ENCODE results near the gene JADE2.
"Not testable (repeated sequence)": the region's sequence is repeated elsewhere in the genome, so short reads cannot be mapped to it uniquely, and the experiment has no call there.

JADE2 gene

GRCh38 chr5:134586866-134587524 is 61.5 kb downstream of the JADE2 start:
- no peak for TF ChIP-seq POLR2AphosphoS5 (IDR thresholded peaks at IDR 0.05; ENCODE audit: low read depth, low read length)
- TF ChIP-seq POLR2A (IDR thresholded peaks at IDR 0.05; ENCODE audit: low read depth, low read length), result no peak
- no peak for TF ChIP-seq TAF1 (IDR thresholded peaks at IDR 0.05; ENCODE audit: borderline replicate concordance, low read depth, low read length)
- peak; percentile 87 for FAIRE-seq
- peak; percentile 74 for DNase-seq (ENCODE audit: insufficient read length)

- FAIRE-seq, result no peak
- TF ChIP-seq POLR2A (IDR thresholded peaks at IDR 0.05; ENCODE audit: low read depth, low read length) (no peak), POLR2AphosphoS5 (IDR thresholded peaks at IDR 0.05; ENCODE audit: low read depth, low read length) (no peak), TAF1 (IDR thresholded peaks at IDR 0.05; ENCODE audit: borderline replicate concordance, low read depth, low read length) (no peak)
- DNase-seq (ENCODE audit: insufficient read length), result no peak
Measured at GRCh38 chr5:134590992-134591659, 65.7 kb downstream of the JADE2 start.

GRCh38 chr5:134592141-134592746 is 66.8 kb downstream of the JADE2 start:
- no peak for TF ChIP-seq TAF1 (IDR thresholded peaks at IDR 0.05; ENCODE audit: borderline replicate concordance, low read depth, low read length)
- no peak for TF ChIP-seq POLR2AphosphoS5 (IDR thresholded peaks at IDR 0.05; ENCODE audit: low read depth, low read length)
- TF ChIP-seq POLR2A (IDR thresholded peaks at IDR 0.05; ENCODE audit: low read depth, low read length), result no peak
- DNase-seq (ENCODE audit: insufficient read length) (no peak), FAIRE-seq (no peak)

- DNase-seq (ENCODE audit: insufficient read length) (no peak), FAIRE-seq (no peak)
Measured at GRCh38 chr5:134594336-134594735, 68.9 kb downstream of the JADE2 start.

DNA sequence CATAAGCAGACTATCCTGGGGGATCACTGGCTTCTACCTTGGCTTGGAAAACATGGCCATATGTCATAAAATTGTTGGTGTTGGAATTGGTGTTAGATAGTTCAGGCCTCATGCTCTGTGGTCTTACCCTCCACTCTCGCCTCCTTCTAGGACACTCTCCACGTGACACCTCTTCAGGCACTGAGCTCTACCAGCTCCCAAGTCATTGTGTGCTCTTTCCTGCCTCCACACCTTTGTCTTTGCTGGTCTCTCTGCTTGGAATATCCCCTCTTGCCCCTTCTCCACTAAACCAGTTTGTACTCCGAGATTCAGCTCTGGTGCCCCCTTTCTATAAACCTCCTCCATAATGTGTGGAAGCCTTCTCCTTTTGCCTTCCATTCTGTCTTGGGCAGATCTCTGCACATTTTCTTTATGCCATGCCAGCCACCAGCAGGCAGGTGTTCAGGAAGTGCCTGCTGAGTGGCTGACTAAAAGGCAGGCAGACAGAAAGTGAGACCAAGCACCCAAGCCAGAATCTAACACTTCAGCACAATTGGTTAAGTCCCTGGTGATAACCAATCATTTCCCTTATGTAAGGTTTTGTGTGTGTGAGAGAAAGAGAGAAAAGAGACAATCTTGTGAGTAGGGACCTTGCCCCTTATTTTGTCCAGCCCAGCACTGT is 69.5 kb downstream of the JADE2 start:
- TF ChIP-seq POLR2AphosphoS5 (IDR thresholded peaks at IDR 0.05; ENCODE audit: low read depth, low read length) (no peak), TAF1 (IDR thresholded peaks at IDR 0.05; ENCODE audit: borderline replicate concordance, low read depth, low read length) (no peak), POLR2A (IDR thresholded peaks at IDR 0.05; ENCODE audit: low read depth, low read length) (no peak)
- DNase-seq (ENCODE audit: insufficient read length) (no peak), FAIRE-seq (peak; percentile 36)

More at GRCh38 chr5:134594336-134594735, 68.9 kb downstream of the JADE2 start:
- no peak for TF ChIP-seq POLR2AphosphoS5 (IDR thresholded peaks at IDR 0.05; ENCODE audit: low read depth, low read length)
- no peak for TF ChIP-seq POLR2A (IDR thresholded peaks at IDR 0.05; ENCODE audit: low read depth, low read length)
- TF ChIP-seq TAF1 (IDR thresholded peaks at IDR 0.05; ENCODE audit: borderline replicate concordance, low read depth, low read length), result no peak

GRCh38 chr5:134595458-134595838 is 70.0 kb downstream of the JADE2 start:
- FAIRE-seq (no peak), DNase-seq (ENCODE audit: insufficient read length) (no peak)
- TF ChIP-seq POLR2A (IDR thresholded peaks at IDR 0.05; ENCODE audit: low read depth, low read length) (no peak), TAF1 (IDR thresholded peaks at IDR 0.05; ENCODE audit: borderline replicate concordance, low read depth, low read length) (no peak), POLR2AphosphoS5 (IDR thresholded peaks at IDR 0.05; ENCODE audit: low read depth, low read length) (no peak)

GRCh38 chr5:134599820-134600219 is 74.3 kb downstream of the JADE2 start:
- not testable (repeated sequence) for FAIRE-seq

DNA sequence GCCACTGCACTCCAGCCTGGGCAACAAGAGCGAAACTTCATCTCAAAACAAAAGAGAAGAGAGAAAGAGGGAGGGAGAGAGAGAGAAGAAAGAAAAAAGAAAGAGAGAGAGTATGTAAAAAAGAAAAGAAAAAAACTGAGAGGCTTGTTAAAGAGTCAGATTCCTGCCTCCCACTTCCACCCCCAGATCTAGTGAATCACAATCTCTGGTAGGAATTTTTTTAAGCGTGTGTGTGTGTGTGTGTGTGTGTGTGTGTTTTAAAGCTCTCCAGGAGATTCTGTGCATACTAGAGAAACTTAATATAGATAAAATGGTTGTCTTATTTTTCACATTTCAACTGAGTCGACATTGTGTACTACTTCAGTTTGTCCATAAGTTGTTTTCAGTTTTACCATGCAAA is 75.1 kb downstream of the JADE2 start:
- DNase-seq (ENCODE audit: insufficient read length) (no peak), FAIRE-seq (no peak)
- TF ChIP-seq POLR2A (IDR thresholded peaks at IDR 0.05; ENCODE audit: low read depth, low read length), result no peak
- no peak for TF ChIP-seq TAF1 (IDR thresholded peaks at IDR 0.05; ENCODE audit: borderline replicate concordance, low read depth, low read length)
- no peak for TF ChIP-seq POLR2AphosphoS5 (IDR thresholded peaks at IDR 0.05; ENCODE audit: low read depth, low read length)

More at GRCh38 chr5:134599820-134600219, 74.3 kb downstream of the JADE2 start:
- DNase-seq (ENCODE audit: insufficient read length), result not testable (repeated sequence)

DNA sequence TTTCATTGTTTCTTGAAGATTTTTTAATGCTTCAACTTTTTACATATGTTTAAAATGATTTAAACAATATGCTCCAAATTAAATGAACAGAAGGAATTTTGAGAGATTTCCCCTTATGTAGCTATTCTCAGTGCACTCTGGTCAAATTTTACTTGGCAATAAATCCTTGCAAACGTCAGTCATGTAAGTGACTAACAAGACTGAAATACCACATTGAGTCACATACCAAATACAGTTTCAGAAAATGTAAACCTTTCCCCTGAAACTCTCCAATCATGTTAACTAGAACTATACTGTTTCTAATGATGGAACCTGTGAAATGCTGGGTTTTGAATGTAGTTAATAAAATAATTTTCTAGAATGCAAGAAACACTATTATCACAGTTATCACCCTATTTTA is 77.6 kb downstream of the JADE2 start:
- TF ChIP-seq TAF1 (IDR thresholded peaks at IDR 0.05; ENCODE audit: borderline replicate concordance, low read depth, low read length), result no peak
- no peak for TF ChIP-seq POLR2AphosphoS5 (IDR thresholded peaks at IDR 0.05; ENCODE audit: low read depth, low read length)
- TF ChIP-seq POLR2A (IDR thresholded peaks at IDR 0.05; ENCODE audit: low read depth, low read length), result no peak
- FAIRE-seq, result peak; percentile 74

GRCh38 chr5:134604908-134605307 is 79.4 kb downstream of the JADE2 start:
- FAIRE-seq, result peak; percentile 77

More for the DNA sequence above, 77.6 kb downstream of the JADE2 start:
- no peak for DNase-seq (ENCODE audit: insufficient read length)

GRCh38 chr5:134606726-134607125 is 81.3 kb downstream of the JADE2 start:
- DNase-seq (ENCODE audit: insufficient read length), result no peak
- TF ChIP-seq POLR2A (IDR thresholded peaks at IDR 0.05; ENCODE audit: low read depth, low read length) (no peak), POLR2AphosphoS5 (IDR thresholded peaks at IDR 0.05; ENCODE audit: low read depth, low read length) (no peak), TAF1 (IDR thresholded peaks at IDR 0.05; ENCODE audit: borderline replicate concordance, low read depth, low read length) (no peak)
- FAIRE-seq, result no peak

More at GRCh38 chr5:134604908-134605307, 79.4 kb downstream of the JADE2 start:
- DNase-seq (ENCODE audit: insufficient read length), result no peak
- TF ChIP-seq TAF1 (IDR thresholded peaks at IDR 0.05; ENCODE audit: borderline replicate concordance, low read depth, low read length) (no peak), POLR2AphosphoS5 (IDR thresholded peaks at IDR 0.05; ENCODE audit: low read depth, low read length) (no peak), POLR2A (IDR thresholded peaks at IDR 0.05; ENCODE audit: low read depth, low read length) (no peak)

Measured in GM12892 (cell line).